ENCODE results near the gene RASL11B. TPM values are rescaled to one million over a fixed set of nuclear protein-coding genes. Genes with fewer than 3 reads are reported as not detected.

Gene RASL11B
- total and polyA plus RNA-seq, 2 experiments from 2014 or later: 7.6 to 8.9 TPM

DNA sequence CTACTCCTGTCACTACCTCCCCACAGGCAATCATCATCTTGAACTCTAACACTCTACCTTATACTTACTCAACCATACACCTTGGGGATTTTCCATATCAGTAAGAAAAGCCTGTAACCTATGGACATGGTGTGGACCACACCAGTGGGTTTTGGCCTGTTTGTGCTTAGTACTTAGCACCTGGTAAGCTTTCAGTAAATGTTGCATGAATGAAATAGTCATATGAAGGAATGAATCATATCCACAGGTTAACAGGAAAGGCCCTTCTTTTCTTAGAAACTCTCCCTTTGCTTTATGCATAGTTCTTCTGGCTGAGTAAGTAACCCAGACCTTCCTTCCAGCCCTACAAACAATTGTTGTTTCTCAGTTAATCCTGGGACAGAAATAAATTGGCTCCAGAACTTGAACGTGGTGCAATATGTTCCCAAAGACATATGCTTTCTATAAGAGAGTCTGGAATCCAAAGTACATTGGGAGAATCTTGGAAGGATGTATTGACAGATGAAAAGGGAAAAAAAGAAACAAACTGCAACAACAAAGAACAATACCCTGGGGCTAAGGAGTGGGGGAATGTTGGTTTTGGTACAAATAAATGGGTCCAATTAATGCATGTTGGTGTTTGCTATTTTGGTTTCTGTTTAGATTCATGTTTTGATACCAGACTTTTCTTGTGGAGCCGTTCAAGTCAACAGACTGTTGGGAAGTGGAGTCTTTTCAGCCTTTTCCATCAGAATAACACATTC lies 27.8 kb downstream of the RASL11B start:
- H3K4me2 ChIP-seq: no peak overlapping the region
- H3K9me2 ChIP-seq (replicated peaks; ENCODE audit: insufficient read depth): no peaks in the 10 kb centered on the region
- no peaks in the 10 kb centered on the region for H3K27me3 ChIP-seq
- no peak for TF ChIP-seq EZH2phosphoT487 (IDR thresholded peaks at IDR 0.05; ENCODE audit: low read depth, severe bottlenecking, unreplicated experiment)
- TF ChIP-seq, protein P1, sequence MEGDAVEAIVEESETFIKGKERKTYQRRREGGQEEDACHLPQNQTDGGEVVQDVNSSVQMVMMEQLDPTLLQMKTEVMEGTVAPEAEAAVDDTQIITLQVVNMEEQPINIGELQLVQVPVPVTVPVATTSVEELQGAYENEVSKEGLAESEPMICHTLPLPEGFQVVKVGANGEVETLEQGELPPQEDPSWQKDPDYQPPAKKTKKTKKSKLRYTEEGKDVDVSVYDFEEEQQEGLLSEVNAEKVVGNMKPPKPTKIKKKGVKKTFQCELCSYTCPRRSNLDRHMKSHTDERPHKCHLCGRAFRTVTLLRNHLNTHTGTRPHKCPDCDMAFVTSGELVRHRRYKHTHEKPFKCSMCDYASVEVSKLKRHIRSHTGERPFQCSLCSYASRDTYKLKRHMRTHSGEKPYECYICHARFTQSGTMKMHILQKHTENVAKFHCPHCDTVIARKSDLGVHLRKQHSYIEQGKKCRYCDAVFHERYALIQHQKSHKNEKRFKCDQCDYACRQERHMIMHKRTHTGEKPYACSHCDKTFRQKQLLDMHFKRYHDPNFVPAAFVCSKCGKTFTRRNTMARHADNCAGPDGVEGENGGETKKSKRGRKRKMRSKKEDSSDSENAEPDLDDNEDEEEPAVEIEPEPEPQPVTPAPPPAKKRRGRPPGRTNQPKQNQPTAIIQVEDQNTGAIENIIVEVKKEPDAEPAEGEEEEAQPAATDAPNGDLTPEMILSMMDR (IDR thresholded peaks at IDR 0.05; ENCODE audit: poor library complexity): no peak
- H3K79me2 ChIP-seq: no peaks in the 10 kb centered on the region
- 80% methylated on average over 2 of the region's 2 CpGs for WGBS (ENCODE audit: low lambda C conversion rate, missing lambda C conversion rate)
- peak overlapping the region; percentile 59 for H3K27ac ChIP-seq
- H3K36me3 ChIP-seq (replicated peaks; ENCODE audit: insufficient read depth, low read depth): no peaks in the 10 kb centered on the region
- no peak overlapping the region for H3K4me3 ChIP-seq
- no peaks in the 10 kb centered on the region for H3K9me3 ChIP-seq (ENCODE audit: low read depth)
- no peak overlapping the region for H2AFZ ChIP-seq
- peaks cover 3% of the 10 kb centered on the region for H3K4me1 ChIP-seq (ENCODE audit: insufficient read depth)
- DNase-seq (ENCODE audit: low spot score): no peak
- no peaks in the 10 kb centered on the region for H4K20me1 ChIP-seq (ENCODE audit: insufficient read depth, poor library complexity, severe bottlenecking)

DNA sequence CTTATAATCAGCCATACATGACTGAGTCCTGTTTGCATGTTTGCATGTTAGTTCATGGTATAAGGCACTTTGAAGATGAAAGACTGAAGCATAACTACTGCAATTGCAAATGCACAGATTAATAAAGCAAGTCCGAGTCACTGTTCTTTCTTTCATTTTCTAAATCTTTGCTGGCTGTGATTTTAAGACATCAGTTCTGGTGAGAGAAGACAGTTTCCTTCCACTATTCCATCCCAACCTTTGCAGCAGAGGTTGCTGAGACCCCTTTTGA lies 28.3 kb downstream of the RASL11B start:
- DNase-seq (ENCODE audit: low spot score): no peak
- WGBS (ENCODE audit: low lambda C conversion rate, missing lambda C conversion rate): 88% methylated on average over 1 of the region's 1 CpG
- no peaks in the 10 kb centered on the region for H3K9me3 ChIP-seq (ENCODE audit: low read depth)
- no peak overlapping the region for H3K4me3 ChIP-seq
- H3K4me1 ChIP-seq (ENCODE audit: insufficient read depth): peaks cover 3% of the 10 kb centered on the region
- no peak overlapping the region for H3K4me2 ChIP-seq
- TF ChIP-seq, protein P1 (IDR thresholded peaks at IDR 0.05; ENCODE audit: poor library complexity): no peak
- TF ChIP-seq EZH2 (IDR thresholded peaks at IDR 0.05; ENCODE audit: borderline replicate concordance) (no peak), EZH2phosphoT487 (IDR thresholded peaks at IDR 0.05; ENCODE audit: low read depth, severe bottlenecking, unreplicated experiment) (no peak)
- peak overlapping the region; percentile 59 for H3K27ac ChIP-seq
- H4K20me1 ChIP-seq (ENCODE audit: insufficient read depth, poor library complexity, severe bottlenecking): no peaks in the 10 kb centered on the region
- no peaks in the 10 kb centered on the region for H3K9me2 ChIP-seq (replicated peaks; ENCODE audit: insufficient read depth)
- H2AFZ ChIP-seq: no peak overlapping the region
- no peaks in the 10 kb centered on the region for H3K36me3 ChIP-seq (replicated peaks; ENCODE audit: insufficient read depth, low read depth)
- no peaks in the 10 kb centered on the region for H3K27me3 ChIP-seq
- H3K79me2 ChIP-seq: no peaks in the 10 kb centered on the region

DNA sequence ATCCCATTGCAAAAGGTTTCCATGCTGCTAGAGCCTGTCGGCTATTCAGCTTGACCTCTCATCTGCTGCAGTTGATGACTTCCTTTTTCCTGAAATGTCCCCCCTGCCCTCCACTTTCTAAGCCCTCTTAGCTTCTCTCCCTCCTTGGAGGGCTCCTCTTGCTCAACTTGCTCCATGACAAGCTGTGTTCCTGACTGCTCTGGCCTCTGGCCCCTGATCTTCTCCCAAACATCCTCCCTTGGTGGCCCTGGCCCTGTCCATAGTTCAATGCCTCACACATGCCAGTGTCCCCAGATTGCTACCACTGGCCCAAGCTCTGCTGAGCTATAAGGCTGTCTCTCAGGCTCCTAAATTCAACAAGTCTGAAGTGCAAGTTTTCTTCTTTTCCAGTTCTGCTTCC lies 29.6 kb downstream of the RASL11B start:
- Histone ChIP-seq H3K27ac (no peak overlapping the region), H3K36me3 (replicated peaks; ENCODE audit: insufficient read depth, low read depth) (no peaks in the 10 kb centered on the region), H2AFZ (no peak overlapping the region), H4K20me1 (ENCODE audit: insufficient read depth, poor library complexity, severe bottlenecking) (no peaks in the 10 kb centered on the region), H3K79me2 (no peaks in the 10 kb centered on the region), H3K4me2 (no peak overlapping the region), H3K4me1 (ENCODE audit: insufficient read depth) (peaks cover 3% of the 10 kb centered on the region), H3K4me3 (no peak overlapping the region), H3K27me3 (no peaks in the 10 kb centered on the region), H3K9me3 (ENCODE audit: low read depth) (no peaks in the 10 kb centered on the region), H3K9me2 (replicated peaks; ENCODE audit: insufficient read depth) (no peaks in the 10 kb centered on the region)
- TF ChIP-seq, protein P1 (IDR thresholded peaks at IDR 0.05; ENCODE audit: poor library complexity): no peak
- TF ChIP-seq EZH2 (IDR thresholded peaks at IDR 0.05; ENCODE audit: borderline replicate concordance) (no peak), EZH2phosphoT487 (IDR thresholded peaks at IDR 0.05; ENCODE audit: low read depth, severe bottlenecking, unreplicated experiment) (no peak)
- WGBS (ENCODE audit: low lambda C conversion rate, missing lambda C conversion rate): 100% methylated on average over 1 of the region's 1 CpG
- no peak for DNase-seq (ENCODE audit: low spot score)

Measured in hepatocyte (in vitro differentiated cells).